NCI-H1092 treated with DMSO at 0.1 percent for 48 hours (cell line): Measurements from ENCODE around the gene ERC2.
A peak's percentile ranks its signal among the peaks of the same experiment; 100 is the strongest.

ENCODE experiments used
- DNase-seq: peaks from one replicate; lab custom pipeline; 2025; lab: John Stamatoyannopoulos, UW

ERC2 gene

DNA sequence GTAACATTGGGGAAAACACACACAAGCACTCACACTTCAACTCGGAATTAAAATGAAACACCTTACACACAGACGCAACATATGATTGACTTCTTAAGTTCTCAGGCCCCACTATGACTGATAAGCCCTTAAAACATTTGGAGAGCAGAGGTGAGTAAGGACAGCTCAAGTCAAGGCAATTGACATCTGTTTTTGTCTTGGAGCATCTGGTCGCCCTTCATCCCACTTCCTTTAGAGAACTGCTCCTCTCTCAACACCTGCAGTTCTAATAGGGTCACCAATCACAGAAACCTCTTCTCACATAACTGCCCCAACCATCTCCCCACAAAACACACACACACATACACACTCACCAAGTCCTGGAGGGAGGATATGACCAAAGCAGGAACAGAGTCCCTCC is 43.4 kb downstream of the ERC2 start:
- no peak for DNase-seq

GRCh38 chr3:56424336-56424735 is 43.9 kb downstream of the ERC2 start:
- no peak for DNase-seq

GRCh38 chr3:56423661-56424099 is 44.6 kb downstream of the ERC2 start:
- DNase-seq = no peak

GRCh38 chr3:56422316-56422715 is 46.0 kb downstream of the ERC2 start:
- DNase-seq = no peak

DNA sequence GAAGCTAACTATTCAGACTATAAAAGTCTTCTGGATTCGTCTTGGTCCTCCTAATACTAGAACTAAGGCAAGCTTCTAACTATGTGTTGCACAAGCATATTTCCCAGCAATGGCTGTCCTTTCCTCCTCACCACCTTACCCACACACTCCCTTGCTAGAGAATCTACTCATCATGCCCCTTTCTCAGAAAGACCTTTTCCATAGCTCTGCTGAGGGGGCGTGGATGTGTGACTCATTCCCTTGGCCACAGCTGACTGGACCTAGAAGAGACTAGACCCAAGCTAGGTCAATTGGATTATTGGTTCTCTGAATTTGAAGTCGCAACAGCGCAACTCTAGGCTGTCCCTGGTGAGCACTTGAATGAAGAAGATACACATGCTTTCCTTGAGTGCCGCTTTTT is 47.1 kb downstream of the ERC2 start:
- no peak for DNase-seq

DNA sequence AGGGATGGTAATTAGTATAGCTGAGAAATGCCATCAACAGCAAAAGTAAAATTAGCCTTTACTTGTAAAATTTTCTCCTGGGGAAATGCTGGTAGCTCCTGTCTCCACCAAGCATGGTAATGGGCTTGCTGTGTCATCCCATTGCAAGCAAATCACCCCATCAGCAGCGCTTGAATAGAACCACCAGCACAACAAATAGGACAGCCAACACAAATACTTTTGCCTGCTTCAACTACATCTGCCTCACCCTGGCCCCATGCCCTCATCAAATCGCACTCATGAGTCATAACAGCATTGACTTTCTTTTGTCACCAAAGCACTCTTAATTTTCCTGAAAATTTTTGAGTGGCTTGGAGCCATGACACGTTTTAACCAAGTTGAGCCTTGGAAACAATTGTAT is 52.6 kb downstream of the ERC2 start:
- DNase-seq = peak; percentile 3

DNA sequence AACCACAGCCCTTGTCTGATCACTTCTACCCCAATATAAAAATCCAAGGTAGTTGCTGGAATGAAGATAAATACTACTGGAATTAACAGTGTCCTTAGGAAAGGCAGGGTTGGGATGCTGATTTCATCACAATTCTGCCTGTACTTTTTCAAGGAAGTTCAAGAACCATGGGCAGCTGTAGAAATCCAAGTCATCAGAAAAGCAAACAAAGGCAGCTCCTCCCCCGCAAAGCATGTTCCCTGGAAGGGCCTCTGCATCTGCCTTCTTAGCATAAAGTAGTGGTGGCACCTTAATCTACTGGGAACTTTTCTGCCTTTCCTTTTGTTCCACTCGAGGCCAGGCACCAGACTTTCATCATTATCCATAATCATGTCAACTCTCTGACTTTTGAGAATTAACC is 54.4 kb downstream of the ERC2 start:
- no peak for DNase-seq

DNA sequence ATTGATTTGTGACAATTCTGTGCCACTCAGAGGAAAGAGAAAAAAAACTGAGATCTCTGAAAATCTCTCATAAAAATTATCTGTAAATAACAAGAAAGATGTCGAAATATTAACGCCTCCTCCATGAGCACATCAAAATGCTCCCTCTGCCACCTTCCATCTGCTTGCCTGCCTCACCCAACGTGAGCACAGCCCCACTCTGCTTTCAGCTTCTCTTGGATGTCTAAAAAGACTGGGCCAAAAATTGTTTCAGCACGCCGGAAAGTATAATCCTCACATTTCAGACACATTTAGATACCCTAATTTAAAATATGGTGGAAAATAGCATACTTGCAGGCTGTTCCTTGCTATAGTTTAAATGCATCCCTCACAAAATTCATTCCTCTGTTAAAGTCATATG is 57.1 kb downstream of the ERC2 start:
- no peak for DNase-seq

GRCh38 chr3:56410576-56410975 is 57.7 kb downstream of the ERC2 start:
- no peak for DNase-seq

DNA sequence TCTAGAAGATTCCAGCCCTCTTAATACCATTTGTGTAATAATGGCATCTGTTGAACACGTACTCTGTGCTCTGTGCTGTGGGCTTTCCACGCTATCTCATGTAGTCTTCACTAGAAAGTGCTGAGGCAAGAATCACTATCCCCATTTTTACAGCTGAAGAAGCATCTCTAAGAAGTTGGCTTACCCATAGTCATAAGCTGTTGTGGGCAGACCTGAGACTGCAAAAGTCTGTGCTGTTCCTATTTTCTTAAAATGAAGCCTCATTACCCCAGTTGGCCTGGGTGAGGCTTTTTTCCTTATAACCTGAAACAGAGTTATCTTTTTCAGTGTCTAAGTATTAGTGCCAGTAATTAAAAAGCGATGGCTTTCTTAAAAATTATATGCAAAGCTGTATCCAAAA is 58.5 kb downstream of the ERC2 start:
- DNase-seq = no peak

- no peak for DNase-seq
Measured at GRCh38 chr3:56408761-56409196, 59.5 kb downstream of the ERC2 start.

DNA sequence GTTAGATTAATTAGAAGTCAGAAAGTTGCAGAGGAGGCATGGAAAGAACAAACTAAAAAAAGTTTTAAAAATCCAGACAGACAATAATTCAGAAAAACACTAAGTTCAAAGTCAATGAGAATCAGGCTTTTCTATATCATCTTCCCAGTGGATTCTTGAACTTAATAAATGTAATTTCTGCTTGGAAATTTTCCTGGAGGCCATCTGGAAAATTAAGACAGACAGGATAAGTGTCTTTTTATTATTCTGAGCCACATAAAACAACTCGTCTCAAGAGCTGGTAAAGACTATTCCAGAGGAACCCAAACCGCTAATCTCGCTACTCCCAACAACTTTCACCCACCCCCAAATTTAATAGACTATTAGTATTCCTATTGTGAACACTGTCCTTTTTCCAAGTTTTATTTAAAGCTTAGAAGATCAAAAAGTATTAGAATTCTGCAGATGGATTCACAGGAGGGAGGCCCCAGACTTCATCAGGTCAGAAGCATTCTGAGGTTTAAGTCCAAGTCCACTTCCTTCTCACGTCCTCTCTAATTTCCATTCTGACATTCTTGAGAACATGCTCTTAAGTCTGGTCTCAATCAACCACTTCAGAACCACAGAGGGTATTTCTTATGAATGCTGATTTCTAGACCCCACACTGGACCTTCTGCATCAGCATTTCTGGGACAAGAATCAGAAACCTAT is 61.3 kb downstream of the ERC2 start:
- no peak for DNase-seq

DNA sequence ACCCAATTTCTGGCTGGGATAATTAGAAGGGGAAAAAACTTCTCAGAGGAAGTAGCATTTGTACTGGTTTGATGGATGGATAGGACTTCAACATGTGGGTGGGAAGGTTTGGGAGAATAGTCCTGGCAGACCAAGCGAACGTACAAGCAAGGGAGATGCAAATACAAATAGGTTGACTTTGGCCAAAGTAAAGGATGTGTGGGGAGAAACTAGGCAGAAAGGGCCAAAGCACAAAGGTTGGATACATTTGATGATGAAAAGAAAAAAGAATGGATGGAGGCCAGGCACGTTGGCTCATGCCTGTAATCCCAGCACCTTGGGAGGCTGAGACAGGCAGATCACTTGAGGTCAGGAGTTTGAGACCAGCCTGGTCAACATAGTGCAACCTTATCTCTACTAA is 63.4 kb downstream of the ERC2 start:
- DNase-seq = no peak

- DNase-seq = no peak
Measured at GRCh38 chr3:56398659-56399058, 69.6 kb downstream of the ERC2 start.

DNA sequence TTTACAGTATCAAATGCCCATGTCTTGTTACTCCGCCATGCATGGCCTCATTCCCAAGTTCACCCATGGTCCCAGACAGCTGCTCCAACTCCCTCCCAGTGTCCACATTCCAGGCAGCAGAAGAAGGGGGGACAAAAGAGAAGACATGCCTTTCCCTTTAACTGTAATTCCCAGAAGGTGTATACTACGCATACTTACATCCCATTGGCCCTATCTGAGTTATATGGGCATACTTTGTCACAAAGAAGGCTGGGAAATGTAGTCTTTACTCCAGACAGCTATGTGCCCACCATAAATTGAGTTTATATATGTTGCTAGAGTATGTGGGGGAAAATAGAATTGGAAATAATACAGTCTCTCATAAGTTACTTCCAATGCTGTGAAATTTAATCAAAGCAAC is 70.5 kb downstream of the ERC2 start:
- DNase-seq = no peak

DNA sequence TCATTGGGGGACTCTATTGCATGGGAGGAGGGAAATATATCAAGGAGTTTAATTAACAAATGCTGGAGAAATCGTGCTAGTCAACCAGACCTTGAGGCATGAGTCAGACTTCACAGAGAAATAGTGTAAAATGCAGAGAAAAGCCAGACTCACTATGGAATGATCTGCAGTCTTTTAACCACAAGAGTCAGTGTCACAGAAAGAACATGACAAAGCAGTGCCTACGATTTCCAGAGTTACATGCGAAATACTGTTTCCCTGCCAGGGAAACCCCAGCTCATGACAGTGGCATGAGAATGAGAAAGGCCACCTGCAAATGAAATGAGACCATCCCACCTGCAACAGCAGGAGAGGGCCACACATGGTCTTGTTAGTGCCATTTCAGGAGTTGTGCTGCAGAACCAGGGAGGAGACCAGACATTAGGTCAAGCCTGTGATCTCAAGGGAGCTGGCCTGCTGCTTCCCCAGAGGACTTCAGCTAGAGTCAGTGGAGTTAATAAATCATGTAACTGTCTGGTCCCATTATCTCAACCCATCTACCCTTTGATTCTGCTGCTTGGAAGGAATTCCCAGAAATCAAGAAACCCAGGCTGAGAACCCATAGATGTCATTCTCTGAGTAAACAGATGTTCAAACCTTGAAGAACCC is 79.0 kb downstream of the ERC2 start:
- no peak for DNase-seq

DNA sequence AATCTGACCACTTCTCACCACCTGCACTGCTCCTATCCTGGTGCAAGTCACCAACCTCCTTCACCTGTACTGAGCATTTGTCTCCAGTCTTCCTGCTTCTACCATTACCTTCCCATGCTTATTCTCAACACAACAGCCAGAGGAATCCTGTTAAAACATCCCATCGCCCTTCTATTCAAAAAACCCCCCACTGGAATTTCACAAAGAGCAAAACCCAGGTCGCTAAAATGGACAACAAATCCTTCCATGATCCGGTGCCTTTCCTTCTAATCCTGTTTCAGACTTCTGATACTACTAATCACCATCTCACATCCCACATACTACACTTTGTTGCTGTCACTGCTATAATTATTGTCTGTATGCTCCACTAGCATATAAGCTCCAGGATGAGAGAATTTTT is 85.2 kb downstream of the ERC2 start:
- DNase-seq = no peak

- DNase-seq = no peak
Measured at GRCh38 chr3:56379723-56380287, 88.5 kb downstream of the ERC2 start.

DNA sequence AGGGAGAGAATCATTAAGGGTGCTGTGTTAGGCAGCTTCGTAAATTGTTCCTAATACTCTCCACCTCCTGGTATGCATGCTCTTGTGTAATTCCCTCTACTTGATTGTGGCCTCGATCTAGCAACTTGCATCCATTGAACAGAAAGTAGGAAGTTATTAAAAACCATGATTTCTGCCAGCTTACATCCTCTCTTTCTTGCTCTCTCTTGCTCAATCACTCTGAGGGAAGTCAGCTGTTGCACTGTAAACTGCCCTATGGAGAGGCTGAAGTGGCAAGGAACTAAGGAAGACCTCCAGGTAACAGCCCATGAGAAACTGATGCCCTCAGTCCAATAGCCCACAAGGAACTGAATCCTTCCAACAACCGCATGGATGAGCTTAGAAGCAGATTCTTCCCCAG is 92.6 kb downstream of the ERC2 start:
- DNase-seq = no peak

GRCh38 chr3:56373386-56373785 is 94.9 kb downstream of the ERC2 start:
- DNase-seq = no peak

DNA sequence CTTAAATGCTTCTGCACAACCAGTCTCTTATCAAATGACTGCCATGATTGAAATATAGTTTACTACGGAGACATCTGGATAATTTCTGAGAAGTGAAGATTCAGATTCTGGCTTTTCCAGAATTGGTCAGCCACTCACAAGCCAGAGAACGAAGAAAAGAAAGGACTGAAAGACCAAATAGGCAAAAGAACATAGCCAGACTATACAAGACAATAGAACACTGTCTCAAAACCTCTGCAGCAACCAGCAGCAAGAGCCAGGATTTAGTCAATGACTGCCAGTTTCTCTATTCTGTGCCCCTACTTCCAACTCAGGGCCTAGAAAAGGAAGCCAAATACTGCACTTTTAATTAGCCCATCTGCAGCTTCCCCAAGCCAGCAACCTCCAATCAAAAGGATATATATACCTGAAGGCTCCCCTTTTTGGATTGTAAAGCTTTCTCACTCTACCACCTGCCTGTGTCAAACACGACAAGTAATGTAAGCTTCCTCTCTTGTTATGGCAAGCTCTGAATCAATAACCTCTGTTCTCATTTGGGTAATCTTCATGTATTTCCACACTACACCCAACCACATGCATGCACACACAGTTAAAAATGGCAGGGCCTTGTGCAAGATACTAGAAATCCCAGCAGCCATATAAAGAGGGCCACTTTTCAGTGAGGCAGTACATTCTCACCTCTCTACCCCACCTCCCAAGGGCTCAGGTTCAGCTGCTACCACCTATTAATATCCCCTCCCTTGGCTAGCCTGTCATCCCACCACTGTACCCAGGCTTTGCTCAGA is 97.1 kb downstream of the ERC2 start:
- DNase-seq = no peak

DNA sequence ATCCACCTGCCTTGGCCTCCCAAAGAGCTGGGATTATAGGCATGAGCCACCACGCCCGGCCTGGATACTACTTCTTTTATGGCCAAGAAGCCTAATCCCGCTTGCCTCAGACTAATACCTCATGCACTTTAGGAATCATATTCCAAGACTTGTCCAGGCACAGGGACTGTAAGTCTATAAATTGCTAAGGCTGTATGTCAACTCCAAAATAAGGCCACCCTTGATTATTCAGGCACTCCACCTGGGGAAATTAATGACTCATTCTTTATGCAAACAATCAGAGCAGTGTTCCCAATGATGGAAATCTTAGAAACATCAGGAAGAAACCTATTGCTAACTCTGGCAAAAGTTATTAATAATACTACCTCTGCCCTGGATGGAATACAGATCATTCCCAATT is 98.4 kb downstream of the ERC2 start:
- DNase-seq = no peak

DNA sequence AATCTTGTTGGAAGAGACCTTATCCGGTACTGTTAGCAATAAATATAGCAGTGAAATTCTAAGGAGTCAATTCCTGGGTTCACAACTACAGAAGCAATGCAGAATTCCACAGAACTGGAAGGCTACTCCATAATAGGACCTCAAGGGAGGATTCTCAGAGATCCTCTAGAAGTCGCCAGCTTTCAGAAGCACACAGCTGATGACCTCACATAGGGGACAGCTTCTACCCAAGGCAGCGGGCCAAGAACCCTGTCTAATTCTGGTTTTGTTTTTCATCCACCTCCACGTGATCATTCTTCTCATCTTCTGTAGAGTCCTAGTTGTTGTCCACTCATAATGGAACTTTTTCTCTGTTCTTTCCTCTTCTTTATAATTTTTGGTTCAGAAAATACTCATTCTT is 99.4 kb downstream of the ERC2 start:
- no peak for DNase-seq
